H1 (cell line): Measurements from ENCODE around the gene TMEM250. TPM values are rescaled to one million over a fixed set of nuclear protein-coding genes. Genes with fewer than 3 reads are reported as not detected.

Experiments used
- CTCF ChIA-PET: fragments of 300-600 bp; sonication (Branson Sonifier 250); formaldehyde crosslinking; loops from one replicate; lab custom pipeline; 2021; ENCODE audit not compliant: partially characterized antibody; lab: Charles Lee
- POLR2A ChIA-PET: fragments of 300-600 bp; sonication (Branson Sonifier 250); formaldehyde crosslinking; loops from one replicate; lab custom pipeline; 2021; ENCODE audit warnings: inconsistent platforms; ENCODE audit not compliant: partially characterized antibody; lab: Charles Lee
- DNase-seq, 2 experiments: peaks; one replicate each; pipeline versions ENCODE4 v3.0.0 to v3.0.0-alpha.2; 2010 to 2022; ENCODE audit warnings: low spot score in 2 of 2, low read depth in 1 of 2, mixed read lengths in 1 of 2
- FAIRE-seq: peaks from 2 replicates; lab custom pipeline; 2011; peaks lifted over from hg19 to GRCh38; lab: Jason Lieb, UNC
- H2AFZ ChIP-seq: 2 replicates; pipeline ENCODE4 v1.8.1; 2012; ENCODE audit warnings: low read length, inconsistent platforms
- H2AK5ac ChIP-seq: 2 replicates; pipeline ENCODE4 v1.6.1; 2013; ENCODE audit warnings: low read depth, low read length
- H2BK120ac ChIP-seq: replicated peaks from 2 replicates; pipeline ENCODE3; 2013; ENCODE audit warnings: low read depth, low read length, inconsistent platforms
- H2BK12ac ChIP-seq: 2 replicates; pipeline ENCODE4 v1.6.1; 2013; ENCODE audit warnings: low read depth, low read length
- H2BK15ac ChIP-seq: 2 replicates; pipeline ENCODE4 v1.6.1; 2013; ENCODE audit warnings: low read length
- H2BK20ac ChIP-seq: 2 replicates; pipeline ENCODE4 v1.6.1; 2013; ENCODE audit warnings: low read length
- H2BK5ac ChIP-seq: 2 replicates; pipeline ENCODE4 v1.6.1; 2013; ENCODE audit warnings: low read depth, low read length
- H3K14ac ChIP-seq: 2 replicates; pipeline ENCODE4 v1.6.1; 2013; ENCODE audit warnings: inconsistent platforms; ENCODE audit not compliant: insufficient read length
- H3K18ac ChIP-seq: 2 replicates; pipeline ENCODE4 v1.6.1; 2013; ENCODE audit warnings: low read length; ENCODE audit errors: extremely low read depth
- H3K23ac ChIP-seq: 2 replicates; pipeline ENCODE4 v1.6.1; 2013; ENCODE audit warnings: inconsistent platforms; ENCODE audit not compliant: insufficient read length
- H3K23me2 ChIP-seq: 2 replicates; pipeline ENCODE4 v1.6.1; 2013; ENCODE audit warnings: low read depth, low read length
- H3K27ac ChIP-seq: 2 replicates; pipeline ENCODE4 v1.6.1; 2011; ENCODE audit warnings: low read depth, low read length, inconsistent platforms
- H3K27me3 ChIP-seq, 4 experiments: replicated peaks in 1 of 4; 1 replicate in 1 of 4; 2 replicates in 3 of 4; pipeline versions ENCODE4 v1.6.1 to v1.8.1; 2011 to 2013; ENCODE audit warnings: low read length in 3 of 4, mild to moderate bottlenecking in 3 of 4, inconsistent platforms in 2 of 4, mixed read lengths in 2 of 4, moderate library complexity in 1 of 4; ENCODE audit not compliant: control insufficient read depth in 3 of 4, insufficient read depth in 3 of 4; ENCODE audit errors: extremely low read depth in 1 of 4
- H3K36me3 ChIP-seq, 4 experiments: 2 replicates each; pipeline versions ENCODE4 v1.6.1 to v1.8.1; 2011 to 2013; ENCODE audit warnings: mild to moderate bottlenecking in 4 of 4, low read length in 3 of 4, moderate library complexity in 2 of 4, control low read depth in 1 of 4, inconsistent platforms in 1 of 4; ENCODE audit not compliant: insufficient read depth in 4 of 4, control insufficient read depth in 2 of 4
- H3K4ac ChIP-seq: replicated peaks from 2 replicates; pipeline ENCODE3; 2013; ENCODE audit warnings: low read length, low read depth, mixed read lengths, inconsistent platforms; ENCODE audit not compliant: insufficient read length
- H3K4me1 ChIP-seq, 4 experiments: replicated peaks in 1 of 4; 1 replicate in 1 of 4; 2 replicates in 3 of 4; pipeline versions ENCODE4 v1.6.1 to v1.8.1; 2011 to 2013; ENCODE audit warnings: low read length in 3 of 4, inconsistent platforms in 2 of 4, mixed read lengths in 1 of 4; ENCODE audit not compliant: insufficient read depth in 4 of 4, control insufficient read depth in 3 of 4
- H3K4me2 ChIP-seq, 2 experiments: 2 replicates each; pipeline versions ENCODE4 v1.6.1 to v1.8.1; 2011 to 2013; ENCODE audit warnings: low read depth in 2 of 2, low read length in 2 of 2, control low read depth in 1 of 2, inconsistent platforms in 1 of 2, mild to moderate bottlenecking in 1 of 2; ENCODE audit not compliant: insufficient read depth in 1 of 2
- H3K4me3 ChIP-seq, 4 experiments: fragments of 200-600, 300-600 bp in 1 of 4; sonication (generic), shearing (Covaris generic), sonication (Bioruptor Twin) in 1 of 4; 2 replicates each; pipeline versions ENCODE4 v1.5.1 to v1.8.1; 2011 to 2016; ENCODE audit warnings: low read length in 4 of 4, low read depth in 3 of 4, control low read depth in 2 of 4, inconsistent platforms in 2 of 4, mild to moderate bottlenecking in 2 of 4, mixed read lengths in 1 of 4, moderate library complexity in 1 of 4; ENCODE audit not compliant: insufficient read depth in 2 of 4; ENCODE audit errors: extremely low read depth in 1 of 4
- H3K56ac ChIP-seq: replicated peaks from 2 replicates; pipeline ENCODE3; 2013; ENCODE audit warnings: low read depth, mild to moderate bottlenecking, mixed read lengths, low read length, inconsistent platforms; ENCODE audit not compliant: insufficient read length
- H3K79me1 ChIP-seq: 2 replicates; pipeline ENCODE4 v1.6.1; 2013; ENCODE audit warnings: low read depth, low read length, control low read depth
- H3K79me2 ChIP-seq, 2 experiments: 2 replicates each; pipeline versions ENCODE4 v1.6.1 to v1.8.1; 2012 to 2013; ENCODE audit warnings: low read length in 2 of 2, mild to moderate bottlenecking in 2 of 2, inconsistent platforms in 1 of 2; ENCODE audit not compliant: insufficient read depth in 2 of 2, control insufficient read depth in 1 of 2
- H3K9ac ChIP-seq, 4 experiments: replicated peaks in 1 of 4; 1 replicate in 1 of 4; 2 replicates in 3 of 4; pipeline versions ENCODE4 v1.6.1 to v1.8.1; 2011 to 2013; ENCODE audit warnings: low read depth in 3 of 4, low read length in 3 of 4, control low read depth in 2 of 4, mild to moderate bottlenecking in 2 of 4, moderate library complexity in 2 of 4, inconsistent platforms in 1 of 4; ENCODE audit errors: extremely low read depth in 1 of 4
- H3K9me3 ChIP-seq, 2 experiments: 2 replicates each; pipeline versions ENCODE4 v1.6.1 to v1.8.1; 2012 to 2013; ENCODE audit warnings: mild to moderate bottlenecking in 2 of 2, moderate library complexity in 2 of 2, control low read depth in 1 of 2, inconsistent platforms in 1 of 2, low read depth in 1 of 2, low read length in 1 of 2, mixed read lengths in 1 of 2; ENCODE audit not compliant: insufficient read depth in 2 of 2
- H4K20me1 ChIP-seq, 2 experiments: replicated peaks in 1 of 2; 2 replicates each; pipeline versions ENCODE3 to v1.8.1; 2011 to 2013; ENCODE audit warnings: inconsistent platforms in 2 of 2, low read length in 2 of 2, mild to moderate bottlenecking in 1 of 2; ENCODE audit not compliant: insufficient read depth in 2 of 2, control insufficient read depth in 1 of 2
- H4K5ac ChIP-seq: 2 replicates; pipeline ENCODE4 v1.6.1; 2013; ENCODE audit warnings: low read length, low read depth, mixed read lengths, inconsistent platforms; ENCODE audit not compliant: insufficient read length
- H4K8ac ChIP-seq: 2 replicates; pipeline ENCODE4 v1.8.0; 2013; ENCODE audit warnings: mild to moderate bottlenecking, moderate library complexity, low read length, inconsistent platforms; ENCODE audit not compliant: insufficient read depth; ENCODE audit errors: extremely low read depth
- H4K91ac ChIP-seq: replicated peaks from 2 replicates; pipeline ENCODE3; 2013; ENCODE audit warnings: low read length, mixed read lengths, inconsistent platforms; ENCODE audit not compliant: insufficient read length
- ASH2L ChIP-seq: fragments of 200-600, 300-600 bp; sonication (generic); IDR thresholded peaks from one replicate; pipeline ENCODE4 v1.7.1; 2017; ENCODE audit warnings: low read length
- CBX5 ChIP-seq: fragments of 300-800, 300-1000 bp; sonication (generic); IDR thresholded peaks from 2 replicates; pipeline ENCODE4 v1.7.1; 2016; ENCODE audit warnings: antibody characterized with exemption, low read length, low read depth
- CBX8 ChIP-seq: fragments of 300-800, 300-1000 bp; sonication (generic); IDR thresholded peaks from 2 replicates; pipeline ENCODE4 v1.7.1; 2016; ENCODE audit warnings: low read depth, low read length, borderline replicate concordance
- EZH2 ChIP-seq: fragments of 200-600 bp; sonication (generic); IDR thresholded peaks from 2 replicates; pipeline ENCODE4 v1.7.1; 2012; ENCODE audit warnings: low read depth, mild to moderate bottlenecking, moderate library complexity, low read length, inconsistent platforms; ENCODE audit not compliant: severe bottlenecking
- FOSL1 ChIP-seq: IDR thresholded peaks from 2 replicates; pipeline ENCODE4 v1.6.1; 2011; ENCODE audit warnings: mild to moderate bottlenecking, low read depth, low read length, moderate library complexity; ENCODE audit not compliant: insufficient read depth
- GABPA ChIP-seq: IDR thresholded peaks from 2 replicates; pipeline ENCODE4 v1.6.1; 2011; ENCODE audit warnings: mild to moderate bottlenecking, low read length, moderate library complexity, borderline replicate concordance; ENCODE audit not compliant: insufficient read depth
- GTF2F1 ChIP-seq: IDR thresholded peaks from 2 replicates; pipeline ENCODE4 v1.6.1; 2012; ENCODE audit warnings: low read depth, low read length, improper control_type of control experiment, borderline replicate concordance
- JUN ChIP-seq: IDR thresholded peaks from 2 replicates; pipeline ENCODE4 v1.6.1; 2011; ENCODE audit warnings: low read depth, mild to moderate bottlenecking, improper control_type of control experiment, low read length
- KDM5A ChIP-seq: fragments of 200-600 bp; IDR thresholded peaks from 2 replicates; pipeline ENCODE4 v1.7.1; 2012; ENCODE audit warnings: mild to moderate bottlenecking, low read length, inconsistent platforms, mixed read lengths
- NRF1 ChIP-seq: IDR thresholded peaks from 2 replicates; pipeline ENCODE4 v1.6.1; 2011; ENCODE audit warnings: mild to moderate bottlenecking, low read depth, low read length, improper control_type of control experiment
- POLR2A ChIP-seq, 2 experiments: IDR thresholded peaks; 1 replicate in 1 of 2; 2 replicates in 1 of 2; pipeline ENCODE4 v1.6.1; 2011; ENCODE audit warnings: low read depth in 2 of 2, low read length in 2 of 2, mild to moderate bottlenecking in 2 of 2; ENCODE audit errors: control extremely low read depth in 1 of 2
- POLR2AphosphoS5 ChIP-seq: IDR thresholded peaks from 2 replicates; pipeline ENCODE4 v1.6.1; 2011; ENCODE audit warnings: low read depth, low read length
- POU5F1 ChIP-seq: IDR thresholded peaks from 2 replicates; pipeline ENCODE4 v1.6.1; 2011; ENCODE audit warnings: low read depth, mild to moderate bottlenecking, low read length, moderate library complexity
- SUZ12 ChIP-seq: fragments of 200-600 bp; sonication (generic); IDR thresholded peaks from 2 replicates; pipeline ENCODE4 v1.6.1; 2012; ENCODE audit warnings: mild to moderate bottlenecking, inconsistent platforms, low read length, moderate library complexity, mixed read lengths
- TAF7 ChIP-seq: optimal IDR thresholded peaks from 2 replicates; pipeline ENCODE3; 2011; ENCODE audit warnings: low read depth, mild to moderate bottlenecking, inconsistent platforms, low read length, moderate library complexity, borderline replicate concordance
- WGBS, 2 experiments: shearing (Covaris generic) in 1 of 2; methylation state at CpG; one replicate each; pipeline versions ENCODE4 v1.1.6 to v1.1.7; 2013 to 2015; ENCODE audit warnings: low lambda C conversion rate in 2 of 2, mixed read lengths in 2 of 2, inconsistent platforms in 1 of 2, low coverage in 1 of 2, missing lambda C conversion rate in 1 of 2; ENCODE audit not compliant: insufficient replicate concordance in 2 of 2, insufficient coverage in 1 of 2, insufficient read length in 1 of 2; ENCODE audit errors: extremely low coverage in 1 of 2, missing lambda C conversion rate in 1 of 2; 5-methylcytosine and 5-hydroxymethylcytosine counted together
- polyA plus RNA-seq, 7 experiments: library from polyadenylated mRNA; depleted of rRNA in 3 of 7; stranded (reverse) in 5 of 7; unstranded in 2 of 7; fragments of >200 nt in 5 of 7; fragments of 200-250 nt in 2 of 7; gene quantifications; 1 replicate in 5 of 7; 2 replicates in 1 of 7; 4 replicates in 1 of 7; pipeline versions ENCODE4 v1.2.1 to v1.2.3, GENCODE V29; 2011 to 2013; ENCODE audit warnings: missing spikeins in 2 of 7, mixed read lengths in 2 of 7
- total RNA-seq: library from RNA; stranded (reverse); fragmentation: NEBNext Ultra II Directional; extraction: Animal tissue kit (Norgen Biotek cat#: 25700); gene quantifications from 2 replicates; pipeline ENCODE4 v1.2.1, GENCODE V29; 2021

The TMEM250 gene
- total and polyA plus RNA-seq, 2 of the 8 experiments (the other 6 are each of a cell fraction or from before 2014, with no cell fraction given): 22.3 to 34.9 TPM

- Histone ChIP-seq H4K20me1 (no peaks in the 10 kb centered on the region), H2AK5ac (no peak overlapping the region), H4K5ac (no peak overlapping the region), H4K8ac (no peak overlapping the region), H3K23ac (no peak overlapping the region), H3K4ac (no peak overlapping the region), H2BK15ac (no peak overlapping the region), H3K79me1 (no peaks in the 10 kb centered on the region), H3K27me3 (no peaks in the 10 kb centered on the region), H4K91ac (no peak overlapping the region), H3K9ac (no peak overlapping the region), H3K14ac (no peak overlapping the region), H2BK12ac (no peak overlapping the region), H3K4me3 (no peak overlapping the region), H2BK20ac (no peak overlapping the region), H2BK120ac (no peak overlapping the region), H3K79me2 (no peaks in the 10 kb centered on the region), H3K4me1 (peaks cover 0 to 9% (median 2%) of the 10 kb centered on the region in 4 experiments; a peak in 2 of 7 replicates), H3K56ac (no peak overlapping the region), H3K27ac (no peak overlapping the region), H3K23me2 (no peaks in the 10 kb centered on the region), H2AFZ (no peak overlapping the region), H3K18ac (no peak overlapping the region), H3K36me3 (no peaks in the 10 kb centered on the region), H3K4me2 (no peak overlapping the region), H2BK5ac (no peak overlapping the region), H3K9me3 (no peaks in the 10 kb centered on the region)
- FAIRE-seq (no peak), DNase-seq (no peak)
- ChIA-PET POLR2A (no interaction called here), CTCF (interaction anchor here (0.6 to 1.8 kb wide), 4 partner anchors 8 to 120 kb away, joined by 3 to 5 read pairs (median 3); no protein-coding TSS in a partner anchor)
- WGBS, 2 experiments: 88% methylated on average over 1 of the region's 1 CpG; no CpG with 5 or more reads in 1 of the 2 experiments
- no peak for TF ChIP-seq JUN
- no peak for TF ChIP-seq CBX5
- no peak for TF ChIP-seq CBX8
- TF ChIP-seq FOSL1: no peak
- TF ChIP-seq TAF7: no peak
- no peak for TF ChIP-seq NRF1
- TF ChIP-seq ASH2L: no peak
- no peak for TF ChIP-seq POU5F1
- no peak for TF ChIP-seq KDM5A
- no peak for TF ChIP-seq EZH2
- no peak for TF ChIP-seq POLR2AphosphoS5
- no peak for TF ChIP-seq POLR2A (IDR thresholded peaks at IDR 0.05; ENCODE audit: control extremely low read depth in 1 of 2, low read depth in 2 of 2, low read length in 2 of 2)
- no peak for TF ChIP-seq GTF2F1
- no peak for TF ChIP-seq GABPA
- no peak for TF ChIP-seq SUZ12
These were observed 44.7 kb upstream of the TMEM250 start for GRCh38 chr9:136163248-136163850.
